Natural killer cell (primary cell): Measurements from ENCODE around the gene BUB1. TPM values are rescaled to one million over a fixed set of nuclear protein-coding genes. Genes with fewer than 3 reads are reported as not detected.
A peak's percentile ranks its signal among the peaks of the same experiment; 100 is the strongest.

ENCODE experiments used
- ATAC-seq, 3 donors: fragments of 150-1000 bp in 2 of 3; fragments of 200-7000 bp in 1 of 3; cut with Tn5 transposase; 1 replicate in 1 of 3; 2 replicates in 2 of 3; pipeline ENCODE4 v1.10.0; 2021; ENCODE audit warnings: mild to moderate bottlenecking in 2 of 3, moderate library complexity in 2 of 3
- DNase-seq, 2 donors: peaks; one replicate each; pipeline versions ENCODE4 v3.0.0 to v3.0.0-alpha.2; 2013 to 2021; ENCODE audit warnings: mixed read lengths in 1 of 2
- H3K27ac ChIP-seq: one replicate; pipeline ENCODE4 v1.5.1; 2013; ENCODE audit warnings: mild to moderate bottlenecking, low read length
- H3K27me3 ChIP-seq: one replicate; pipeline ENCODE4 v1.6.1; 2013; ENCODE audit warnings: low read length; ENCODE audit not compliant: control insufficient read depth, insufficient read depth
- H3K36me3 ChIP-seq: one replicate; pipeline ENCODE4 v1.6.1; 2013; ENCODE audit warnings: low read length; ENCODE audit not compliant: control insufficient read depth, insufficient read depth
- H3K4me1 ChIP-seq: one replicate; pipeline ENCODE4 v1.6.1; 2013; ENCODE audit warnings: low read length; ENCODE audit not compliant: control insufficient read depth, insufficient read depth
- H3K4me3 ChIP-seq: one replicate; pipeline ENCODE4 v1.5.1; 2013; ENCODE audit warnings: low read length
- H3K9me3 ChIP-seq: one replicate; pipeline ENCODE4 v1.6.1; 2013; ENCODE audit warnings: low read length; ENCODE audit not compliant: control insufficient read depth, insufficient read depth
- H3K27ac Mint-ChIP-seq, 2 donors: one replicate each; pipeline ENCODE4 v1.8.0; 2022; ENCODE audit warnings: mild to moderate bottlenecking in 2 of 2, mixed read lengths in 2 of 2, moderate library complexity in 1 of 2
- H3K27me3 Mint-ChIP-seq, 2 donors: one replicate each; pipeline ENCODE4 v1.8.0; 2022; ENCODE audit warnings: low read depth in 2 of 2, mixed read lengths in 2 of 2
- H3K36me3 Mint-ChIP-seq: one replicate; pipeline ENCODE4 v1.8.0; 2022; ENCODE audit warnings: mixed read lengths
- H3K4me1 Mint-ChIP-seq, 2 donors: one replicate each; pipeline ENCODE4 v1.8.0; 2022; ENCODE audit warnings: mixed read lengths in 2 of 2
- H3K4me3 Mint-ChIP-seq: one replicate; pipeline ENCODE4 v1.8.0; 2022; ENCODE audit warnings: mild to moderate bottlenecking, moderate library complexity, mixed read lengths
- H3K9me3 Mint-ChIP-seq, 2 donors: one replicate each; pipeline ENCODE4 v1.8.0; 2022; ENCODE audit warnings: mixed read lengths in 2 of 2
- WGBS: methylation state at CpG from one replicate; pipeline ENCODE4 v1.1.7; 2013; ENCODE audit warnings: missing lambda C conversion rate; ENCODE audit not compliant: insufficient coverage; 5-methylcytosine and 5-hydroxymethylcytosine counted together
- intact Hi-C: fragments of 100-400 bp; cut with micrococcal nuclease; formaldehyde crosslinking; loops from one replicate; pipeline ENCODE4 v1.14.2; 2022
- total RNA-seq, 4 donors: library from RNA; stranded (reverse); fragments of 120-200 nt in 1 of 4; gene quantifications; one replicate each; pipeline versions ENCODE4 v1.2.3 to v1.2.4, GENCODE V29; 2013 to 2022
- TF ChIP-seq, protein P1 (sequence below): fragments of 200-600 bp; IDR thresholded peaks from one replicate; pipeline ENCODE4 v1.8.0; 2022; ENCODE audit warnings: antibody characterized with exemption

BUB1 gene
- total RNA-seq, 3 donors from 2014 or later (not counting 1 experiment from before 2014, with no cell fraction given), result 2.3 to 4.2 (median 2.7) TPM

- H3K36me3 Mint-ChIP-seq, result no peaks in the 10 kb centered on the region
- no peak overlapping the region for H3K4me3 Mint-ChIP-seq
- H3K4me3 ChIP-seq, result no peak overlapping the region
- no peak overlapping the region for H3K27ac ChIP-seq
- DNase-seq (no peak), ATAC-seq (no peak)
- H3K4me1 ChIP-seq, result peaks cover 6% of the 10 kb centered on the region
- H3K27me3 ChIP-seq, result no peaks in the 10 kb centered on the region
- H3K27ac Mint-ChIP-seq, result no peak overlapping the region
- H3K36me3 ChIP-seq, result no peaks in the 10 kb centered on the region
- TF ChIP-seq, protein P1, sequence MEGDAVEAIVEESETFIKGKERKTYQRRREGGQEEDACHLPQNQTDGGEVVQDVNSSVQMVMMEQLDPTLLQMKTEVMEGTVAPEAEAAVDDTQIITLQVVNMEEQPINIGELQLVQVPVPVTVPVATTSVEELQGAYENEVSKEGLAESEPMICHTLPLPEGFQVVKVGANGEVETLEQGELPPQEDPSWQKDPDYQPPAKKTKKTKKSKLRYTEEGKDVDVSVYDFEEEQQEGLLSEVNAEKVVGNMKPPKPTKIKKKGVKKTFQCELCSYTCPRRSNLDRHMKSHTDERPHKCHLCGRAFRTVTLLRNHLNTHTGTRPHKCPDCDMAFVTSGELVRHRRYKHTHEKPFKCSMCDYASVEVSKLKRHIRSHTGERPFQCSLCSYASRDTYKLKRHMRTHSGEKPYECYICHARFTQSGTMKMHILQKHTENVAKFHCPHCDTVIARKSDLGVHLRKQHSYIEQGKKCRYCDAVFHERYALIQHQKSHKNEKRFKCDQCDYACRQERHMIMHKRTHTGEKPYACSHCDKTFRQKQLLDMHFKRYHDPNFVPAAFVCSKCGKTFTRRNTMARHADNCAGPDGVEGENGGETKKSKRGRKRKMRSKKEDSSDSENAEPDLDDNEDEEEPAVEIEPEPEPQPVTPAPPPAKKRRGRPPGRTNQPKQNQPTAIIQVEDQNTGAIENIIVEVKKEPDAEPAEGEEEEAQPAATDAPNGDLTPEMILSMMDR, result no peak
- peaks cover 8% of the 10 kb centered on the region for H3K9me3 ChIP-seq
- 100% methylated on average over 1 of the region's 1 CpG for WGBS
- intact Hi-C loops, result no loop called here
- peaks cover 13 to 14% of the 10 kb centered on the region in 2 donors for H3K4me1 Mint-ChIP-seq
- H3K9me3 Mint-ChIP-seq, result no peaks in the 10 kb centered on the region
- H3K27me3 Mint-ChIP-seq, result peaks cover 30 to 45% of the 10 kb centered on the region in 2 donors
These were observed 5.0 kb upstream of the BUB1 start for GRCh38 chr2:110682872-110683271.

- Mint-ChIP-seq H3K27me3 (peaks cover 28 to 40% of the 10 kb centered on the region in 2 donors), H3K27ac (no peak overlapping the region), H3K4me3 (no peak overlapping the region), H3K36me3 (no peaks in the 10 kb centered on the region), H3K9me3 (no peaks in the 10 kb centered on the region), H3K4me1 (peaks cover 19 to 20% of the 10 kb centered on the region in 2 donors)
- H3K27me3 ChIP-seq, result no peaks in the 10 kb centered on the region
- no peak overlapping the region for H3K4me3 ChIP-seq
- peaks cover 5% of the 10 kb centered on the region for H3K9me3 ChIP-seq
- intact Hi-C loops, result no loop called here
- peaks cover 10% of the 10 kb centered on the region for H3K4me1 ChIP-seq
- TF ChIP-seq, protein P1, result no peak
- 97% methylated on average over 10 of the region's 10 CpGs for WGBS
- H3K36me3 ChIP-seq, result no peaks in the 10 kb centered on the region
- DNase-seq (no peak), ATAC-seq (no peak)
- no peak overlapping the region for H3K27ac ChIP-seq
These were observed 4.4 kb upstream of the BUB1 start for GRCh38 chr2:110682267-110682666.

DNA sequence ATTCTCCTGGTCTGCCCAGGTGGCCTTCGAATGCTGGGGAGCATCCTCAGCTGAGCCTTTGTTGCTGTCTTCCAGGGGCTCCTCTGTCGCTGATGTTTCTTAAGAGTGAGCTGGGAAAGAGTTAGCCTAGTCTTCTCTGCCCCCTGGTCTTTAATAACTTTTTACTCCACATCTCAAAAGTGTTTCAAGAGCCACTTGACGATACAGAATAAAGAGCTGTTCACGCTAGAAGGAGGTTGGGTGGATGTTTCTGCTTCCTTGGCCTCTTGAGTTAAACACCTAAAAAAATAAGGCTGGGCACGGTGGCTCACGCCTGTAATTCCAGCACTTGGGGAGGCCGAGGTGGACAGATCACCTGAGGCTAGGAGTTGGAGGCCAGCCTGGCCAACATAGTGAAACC, 2.8 kb upstream of the BUB1 start:
- H3K4me3 ChIP-seq, result no peak overlapping the region
- Mint-ChIP-seq H3K9me3 (no peaks in the 10 kb centered on the region), H3K27ac (no peak overlapping the region), H3K27me3 (peaks cover 32 to 34% of the 10 kb centered on the region in 2 donors), H3K4me3 (no peak overlapping the region), H3K4me1 (peaks cover 25 to 31% of the 10 kb centered on the region in 2 donors), H3K36me3 (no peaks in the 10 kb centered on the region)
- no peak for DNase-seq
- 92% methylated on average over 5 of the region's 7 CpGs for WGBS
- no peak for ATAC-seq
- intact Hi-C loops, result no loop called here
- H3K27ac ChIP-seq, result no peak overlapping the region
- TF ChIP-seq, protein P1, result no peak
- peaks cover 12% of the 10 kb centered on the region for H3K4me1 ChIP-seq
- H3K9me3 ChIP-seq, result no peaks in the 10 kb centered on the region
- H3K27me3 ChIP-seq, result no peaks in the 10 kb centered on the region
- no peaks in the 10 kb centered on the region for H3K36me3 ChIP-seq

GRCh38 chr2:110679865-110680264, 2.0 kb upstream of the BUB1 start:
- Histone ChIP-seq H3K27me3 (no peaks in the 10 kb centered on the region), H3K4me3 (no peak overlapping the region), H3K4me1 (peaks cover 19% of the 10 kb centered on the region), H3K27ac (no peak overlapping the region), H3K9me3 (no peaks in the 10 kb centered on the region), H3K36me3 (no peaks in the 10 kb centered on the region)
- ATAC-seq, result no peak
- peaks cover 25 to 30% of the 10 kb centered on the region in 2 donors for H3K27me3 Mint-ChIP-seq
- H3K36me3 Mint-ChIP-seq, result no peaks in the 10 kb centered on the region
- peak in 1 of 2 donors; percentile 4 for DNase-seq
- TF ChIP-seq, protein P1, result no peak
- intact Hi-C loops, result loop anchor here (5.0 kb wide), 1 partner anchor 442 kb away; the partner anchor contains the start of gene BCL2L11
- peak overlapping the region in 1 of 2 donors; percentile 60 for H3K27ac Mint-ChIP-seq
- WGBS, result 94% methylated on average over 12 of the region's 12 CpGs
- peaks cover 31 to 36% of the 10 kb centered on the region in 2 donors for H3K4me1 Mint-ChIP-seq
- H3K4me3 Mint-ChIP-seq, result peak overlapping the region; percentile 98
- no peaks in the 10 kb centered on the region for H3K9me3 Mint-ChIP-seq
